Measurements from ENCODE around the gene GCH1. TPM values are rescaled to one million over a fixed set of nuclear protein-coding genes. Genes with fewer than 3 reads are reported as not detected.

The GCH1 gene
- total and polyA plus RNA-seq, 9 donors: 0.71 to 13.2 (median 2.6) TPM

DNA sequence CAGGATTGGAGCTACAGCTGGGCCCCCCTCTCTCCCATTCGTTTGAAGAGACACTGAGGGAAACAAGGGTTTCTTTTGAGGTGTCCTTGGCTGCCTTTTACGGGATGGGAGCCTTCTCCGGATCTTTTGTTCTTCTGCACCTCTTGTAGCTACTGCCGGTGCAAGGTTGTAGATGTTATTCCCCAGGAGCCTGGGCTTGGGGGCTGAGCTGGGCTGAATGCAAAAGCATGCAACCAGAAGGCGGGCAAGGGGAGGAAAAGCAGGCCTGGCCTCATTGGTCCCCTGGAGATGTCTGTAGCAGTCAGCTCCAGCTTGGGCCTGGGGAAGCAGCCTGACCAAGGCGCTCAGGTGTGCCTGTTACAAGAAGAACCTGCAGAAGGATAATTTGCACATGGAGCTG, 110.3 kb downstream of the GCH1 start:
- 75 to 77% (median 76%) methylated on average over 6 of the region's 6 CpGs for WGBS, 3 donors
- Histone ChIP-seq H3K9me3 (no peaks in the 10 kb centered on the region), H3K4me3 (no peak overlapping the region), H3K27me3 (no peaks in the 10 kb centered on the region), H3K36me3 (no peaks in the 10 kb centered on the region), H3K27ac (no peak overlapping the region), H3K4me1 (ENCODE audit: insufficient read depth) (no peaks in the 10 kb centered on the region)
- DNase-seq: no peak
- TF ChIP-seq, protein P1, sequence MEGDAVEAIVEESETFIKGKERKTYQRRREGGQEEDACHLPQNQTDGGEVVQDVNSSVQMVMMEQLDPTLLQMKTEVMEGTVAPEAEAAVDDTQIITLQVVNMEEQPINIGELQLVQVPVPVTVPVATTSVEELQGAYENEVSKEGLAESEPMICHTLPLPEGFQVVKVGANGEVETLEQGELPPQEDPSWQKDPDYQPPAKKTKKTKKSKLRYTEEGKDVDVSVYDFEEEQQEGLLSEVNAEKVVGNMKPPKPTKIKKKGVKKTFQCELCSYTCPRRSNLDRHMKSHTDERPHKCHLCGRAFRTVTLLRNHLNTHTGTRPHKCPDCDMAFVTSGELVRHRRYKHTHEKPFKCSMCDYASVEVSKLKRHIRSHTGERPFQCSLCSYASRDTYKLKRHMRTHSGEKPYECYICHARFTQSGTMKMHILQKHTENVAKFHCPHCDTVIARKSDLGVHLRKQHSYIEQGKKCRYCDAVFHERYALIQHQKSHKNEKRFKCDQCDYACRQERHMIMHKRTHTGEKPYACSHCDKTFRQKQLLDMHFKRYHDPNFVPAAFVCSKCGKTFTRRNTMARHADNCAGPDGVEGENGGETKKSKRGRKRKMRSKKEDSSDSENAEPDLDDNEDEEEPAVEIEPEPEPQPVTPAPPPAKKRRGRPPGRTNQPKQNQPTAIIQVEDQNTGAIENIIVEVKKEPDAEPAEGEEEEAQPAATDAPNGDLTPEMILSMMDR (IDR thresholded peaks at IDR 0.05): no peak
- no peak for TF ChIP-seq POLR2A (IDR thresholded peaks at IDR 0.05)
- TF ChIP-seq EP300 (IDR thresholded peaks at IDR 0.05): no peak
- intact Hi-C loops (cut with DNase I): no loop called here

Small RNAs within 50 kb of the gene (microRNA-seq; reads per million reads assigned to microRNA genes)
- 0 reads per million in 3 donors for gene MIR4308

Small RNAs within 50 kb of the gene (small RNA-seq; reads per million reads assigned to genes)
- not detected for gene MIR4308
- not detected for gene RNU6ATAC9P

Other genes starting within 250 kb of the GCH1 start
- 1 to 10 TPM; 1.4 to 4.2 (median 2.7) TPM for gene WDHD1, start 124.3 kb upstream of the GCH1 start, total RNA-seq
- gene WDHD1, start 124.3 kb upstream of the GCH1 start, polyA plus RNA-seq: 1 to 10 TPM; 1.2 to 2.5 TPM
- gene SOCS4, start 124.4 kb upstream of the GCH1 start, total RNA-seq: 10 to 100 TPM in 6 of 7 donors, 1 to 10 TPM in 1; 6.4 to 31.1 (median 17.4) TPM
- gene SOCS4, start 124.4 kb upstream of the GCH1 start, polyA plus RNA-seq: 1 to 10 TPM; 3.5 to 6.9 TPM
- 100 to 1,000 TPM in 2 of 7 donors, 10 to 100 TPM in 5; 35.6 to 130 (median 81.9) TPM for gene MAPK1IP1L, start 148.8 kb upstream of the GCH1 start, total RNA-seq
- gene MAPK1IP1L, start 148.8 kb upstream of the GCH1 start, polyA plus RNA-seq: 10 to 100 TPM; 38.1 to 59.8 TPM
- 100 to 1,000 TPM; 227 to 387 (median 259) TPM for gene LGALS3, start 226.4 kb upstream of the GCH1 start, total RNA-seq
- gene LGALS3, start 226.4 kb upstream of the GCH1 start, polyA plus RNA-seq: 100 to 1,000 TPM; 228 to 516 TPM

All from ovary (tissue), 9 donors.